Calu3 (cell line): ENCODE measurements around the gene RALGPS1. TPM values are rescaled to one million over a fixed set of nuclear protein-coding genes. Genes with fewer than 3 reads are reported as not detected.

ENCODE experiments used
- BruUV-seq: library from RNA; stranded (reverse); fragments of 400-500 nt; replicated peaks from 2 replicates; lab custom pipeline; 2021; lab: Mats Ljungman, UMichigan
- CTCF ChIA-PET: fragments of 300-600 bp; sonication (Branson Sonifier 250); formaldehyde crosslinking; loops from one replicate; lab custom pipeline; 2022; ENCODE audit warnings: antibody characterized with exemption; lab: Charles Lee
- DNase-seq: peaks from one replicate; pipeline ENCODE4 v3.0.0; 2022
- H3K27ac Mint-ChIP-seq: one replicate; pipeline ENCODE4 v1.8.0; 2022; ENCODE audit warnings: mixed read lengths; ENCODE audit not compliant: unreplicated experiment
- H3K27me3 Mint-ChIP-seq: one replicate; pipeline ENCODE4 v1.8.0; 2022; ENCODE audit warnings: mixed read lengths; ENCODE audit not compliant: unreplicated experiment
- H3K36me3 Mint-ChIP-seq: one replicate; pipeline ENCODE4 v1.8.0; 2022; ENCODE audit warnings: mild to moderate bottlenecking, moderate library complexity, mixed read lengths; ENCODE audit not compliant: insufficient read depth, unreplicated experiment
- H3K4me1 Mint-ChIP-seq: one replicate; pipeline ENCODE4 v1.8.0; 2022; ENCODE audit warnings: mild to moderate bottlenecking, low read depth, mixed read lengths; ENCODE audit not compliant: unreplicated experiment
- H3K4me3 Mint-ChIP-seq: one replicate; pipeline ENCODE4 v1.8.0; 2022; ENCODE audit warnings: mild to moderate bottlenecking, low read depth, moderate library complexity, mixed read lengths; ENCODE audit not compliant: unreplicated experiment
- H3K9me3 Mint-ChIP-seq: one replicate; pipeline ENCODE4 v1.8.0; 2022; ENCODE audit warnings: low read depth, mixed read lengths; ENCODE audit not compliant: unreplicated experiment
- intact Hi-C: fragments of 100-400 bp; cut with micrococcal nuclease; formaldehyde crosslinking; loops from one replicate; pipeline ENCODE4 v1.10.0; 2022; ENCODE audit not compliant: unreplicated experiment
- total RNA-seq: library from RNA; stranded (reverse); gene quantifications from 2 replicates; pipeline ENCODE4 v1.2.3, GENCODE V29; 2022
- TF ChIP-seq, protein P1 (sequence below): fragments of 200-600 bp; IDR thresholded peaks from one replicate; pipeline ENCODE4 v1.8.0; 2022; ENCODE audit warnings: antibody characterized with exemption; ENCODE audit not compliant: unreplicated experiment

RALGPS1 gene
- total RNA-seq, 1 experiment from 2014 or later: 8.3 TPM

DNA sequence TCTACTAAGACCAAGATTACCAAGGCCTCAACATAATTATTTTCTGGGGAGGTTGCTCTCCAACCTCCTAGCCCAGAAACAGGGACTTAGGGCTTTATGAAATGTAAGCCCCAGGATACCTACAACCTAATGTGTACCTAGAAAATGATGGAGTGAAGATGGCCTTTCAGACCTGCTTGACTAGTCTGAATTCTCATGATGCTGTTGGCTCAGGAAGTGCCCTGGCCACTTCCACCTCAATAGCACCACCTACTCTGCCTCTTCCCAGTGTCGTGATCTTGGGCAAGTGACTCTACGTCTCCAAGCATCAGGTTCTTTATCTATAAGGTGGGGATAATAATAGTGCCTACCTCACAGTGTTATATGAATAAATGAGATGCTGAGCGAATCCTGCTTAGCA, 292.1 kb downstream of the RALGPS1 start:
- intact Hi-C loops: no loop called here
- TF ChIP-seq, protein P1, sequence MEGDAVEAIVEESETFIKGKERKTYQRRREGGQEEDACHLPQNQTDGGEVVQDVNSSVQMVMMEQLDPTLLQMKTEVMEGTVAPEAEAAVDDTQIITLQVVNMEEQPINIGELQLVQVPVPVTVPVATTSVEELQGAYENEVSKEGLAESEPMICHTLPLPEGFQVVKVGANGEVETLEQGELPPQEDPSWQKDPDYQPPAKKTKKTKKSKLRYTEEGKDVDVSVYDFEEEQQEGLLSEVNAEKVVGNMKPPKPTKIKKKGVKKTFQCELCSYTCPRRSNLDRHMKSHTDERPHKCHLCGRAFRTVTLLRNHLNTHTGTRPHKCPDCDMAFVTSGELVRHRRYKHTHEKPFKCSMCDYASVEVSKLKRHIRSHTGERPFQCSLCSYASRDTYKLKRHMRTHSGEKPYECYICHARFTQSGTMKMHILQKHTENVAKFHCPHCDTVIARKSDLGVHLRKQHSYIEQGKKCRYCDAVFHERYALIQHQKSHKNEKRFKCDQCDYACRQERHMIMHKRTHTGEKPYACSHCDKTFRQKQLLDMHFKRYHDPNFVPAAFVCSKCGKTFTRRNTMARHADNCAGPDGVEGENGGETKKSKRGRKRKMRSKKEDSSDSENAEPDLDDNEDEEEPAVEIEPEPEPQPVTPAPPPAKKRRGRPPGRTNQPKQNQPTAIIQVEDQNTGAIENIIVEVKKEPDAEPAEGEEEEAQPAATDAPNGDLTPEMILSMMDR: no peak
- Mint-ChIP-seq H3K4me3 (no peak overlapping the region), H3K9me3 (no peaks in the 10 kb centered on the region), H3K27me3 (peaks cover 37% of the 10 kb centered on the region), H3K27ac (no peak overlapping the region), H3K4me1 (no peaks in the 10 kb centered on the region), H3K36me3 (no peaks in the 10 kb centered on the region)
- no TSS peak for BruUV-seq
- CTCF ChIA-PET: no interaction called here
- no peak for DNase-seq

DNA sequence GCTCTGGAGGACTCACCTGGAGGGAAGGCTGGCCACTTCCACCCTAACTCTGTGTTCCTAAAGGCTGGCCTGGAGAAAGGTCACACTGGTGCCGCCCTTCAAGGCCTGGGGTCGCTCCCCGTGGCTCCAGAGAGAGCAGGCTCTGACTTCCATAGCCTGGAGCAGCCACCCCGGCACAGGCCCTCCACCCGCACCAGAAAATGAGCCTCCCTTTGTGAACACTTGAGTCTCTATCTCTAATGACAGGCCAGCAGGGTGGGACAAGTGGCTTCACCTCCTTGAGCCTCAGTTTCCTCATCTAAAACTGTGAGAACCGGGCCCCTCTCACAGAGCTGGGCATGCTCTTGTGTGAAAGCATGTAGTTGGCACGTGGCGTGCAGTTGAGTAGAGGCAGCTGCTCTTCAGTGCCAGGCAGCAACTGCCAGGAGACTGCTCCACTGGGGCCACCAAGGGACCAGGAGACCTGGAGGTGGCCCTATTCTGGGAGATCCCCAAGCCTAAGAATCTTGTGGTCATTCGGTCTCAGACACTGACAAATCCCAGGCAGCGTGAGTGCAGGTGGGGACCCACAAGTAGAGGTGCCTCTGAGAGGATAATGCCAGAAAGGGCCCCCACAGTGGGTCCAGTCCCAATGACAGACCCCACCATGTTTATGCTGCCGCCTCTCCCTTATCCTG, 293.3 kb downstream of the RALGPS1 start:
- CTCF ChIA-PET: no interaction called here
- intact Hi-C loops: no loop called here
- Mint-ChIP-seq H3K27ac (no peak overlapping the region), H3K27me3 (peaks cover 37% of the 10 kb centered on the region), H3K9me3 (no peaks in the 10 kb centered on the region), H3K4me1 (no peaks in the 10 kb centered on the region), H3K36me3 (no peaks in the 10 kb centered on the region), H3K4me3 (no peak overlapping the region)
- DNase-seq: no peak
- TF ChIP-seq, protein P1: no peak
- BruUV-seq: no TSS peak

DNA sequence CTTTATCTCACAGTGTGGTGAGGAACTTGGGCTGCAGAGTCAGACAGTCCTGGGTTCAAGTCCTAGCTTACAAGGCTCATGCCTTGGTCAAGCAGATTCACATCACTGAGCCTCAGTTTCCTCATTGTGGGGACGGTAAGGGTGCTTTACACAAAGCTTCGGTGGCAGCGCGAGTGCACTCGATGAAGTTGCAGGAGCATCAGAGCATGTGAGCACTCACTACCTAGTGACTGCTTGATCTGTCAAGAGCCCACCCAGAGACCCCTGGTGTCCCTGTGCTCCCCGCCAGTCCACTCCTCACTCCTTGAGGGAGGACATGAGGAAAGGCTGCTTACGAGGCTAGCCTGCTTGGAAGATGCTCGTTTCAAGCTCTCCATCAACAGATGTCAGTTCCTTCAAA, 293.8 kb downstream of the RALGPS1 start:
- no peak overlapping the region for H3K27ac Mint-ChIP-seq
- DNase-seq: no peak
- no TSS peak for BruUV-seq
- H3K4me1 Mint-ChIP-seq: no peaks in the 10 kb centered on the region
- TF ChIP-seq, protein P1: no peak
- CTCF ChIA-PET: no interaction called here
- H3K36me3 Mint-ChIP-seq: no peaks in the 10 kb centered on the region
- H3K27me3 Mint-ChIP-seq: peaks cover 37% of the 10 kb centered on the region
- intact Hi-C loops: no loop called here
- H3K9me3 Mint-ChIP-seq: no peaks in the 10 kb centered on the region
- no peak overlapping the region for H3K4me3 Mint-ChIP-seq

DNA sequence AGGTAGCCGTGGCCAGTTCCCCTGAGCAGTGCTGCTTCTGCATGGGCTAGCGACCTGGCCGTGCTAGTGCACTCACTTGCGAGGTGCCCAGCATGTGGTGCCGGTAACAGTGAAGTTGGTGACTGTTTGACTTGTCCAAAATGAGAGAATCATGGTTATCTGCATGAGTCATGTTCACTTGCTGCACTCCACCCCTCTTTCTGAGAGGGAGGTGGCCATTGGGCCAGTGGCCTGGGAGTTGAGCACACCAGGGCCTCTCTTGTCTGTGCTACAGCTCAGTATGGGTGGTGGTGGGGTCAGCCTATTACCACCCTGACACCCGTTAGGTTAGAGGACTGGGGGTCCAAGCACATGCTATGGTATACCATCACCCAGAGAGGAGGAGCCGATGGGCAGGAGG, 294.6 kb downstream of the RALGPS1 start:
- Mint-ChIP-seq H3K27ac (no peak overlapping the region), H3K36me3 (no peaks in the 10 kb centered on the region), H3K4me1 (no peaks in the 10 kb centered on the region), H3K4me3 (no peak overlapping the region), H3K9me3 (no peaks in the 10 kb centered on the region), H3K27me3 (peaks cover 37% of the 10 kb centered on the region)
- no peak for DNase-seq
- intact Hi-C loops: no loop called here
- CTCF ChIA-PET: no interaction called here
- BruUV-seq: no TSS peak
- TF ChIP-seq, protein P1: no peak
